Endothelial cell of umbilical vein (primary cell): ENCODE measurements around the gene SYN1.

Experiments used
- CTCF ChIP-seq, 2 donors: IDR thresholded peaks; 1 replicate in 1 of 2; 2 replicates in 1 of 2; pipeline ENCODE4 v1.5.1; 2011; ENCODE audit warnings: low read length in 2 of 2, mild to moderate bottlenecking in 2 of 2, moderate library complexity in 2 of 2, control low read depth in 1 of 2, inconsistent platforms in 1 of 2, low read depth in 1 of 2; ENCODE audit not compliant: insufficient read depth in 1 of 2; ENCODE audit errors: extremely low read depth in 1 of 2
- EZH2 ChIP-seq: IDR thresholded peaks from 2 replicates; pipeline ENCODE4 v1.6.1; 2012; ENCODE audit warnings: borderline replicate concordance, low read depth, mild to moderate bottlenecking, moderate library complexity, low read length, inconsistent platforms; ENCODE audit not compliant: severe bottlenecking
- POLR2A ChIP-seq: IDR thresholded peaks from 2 replicates; pipeline ENCODE4 v1.6.1; 2012; ENCODE audit warnings: low read depth, mild to moderate bottlenecking, control low read depth, low read length
- POLR2AphosphoS5 ChIP-seq: IDR thresholded peaks from 2 replicates; pipeline ENCODE4 v1.6.1; 2012; ENCODE audit warnings: low read depth, mild to moderate bottlenecking, control low read depth, low read length, moderate library complexity; ENCODE audit not compliant: insufficient read depth

DNA sequence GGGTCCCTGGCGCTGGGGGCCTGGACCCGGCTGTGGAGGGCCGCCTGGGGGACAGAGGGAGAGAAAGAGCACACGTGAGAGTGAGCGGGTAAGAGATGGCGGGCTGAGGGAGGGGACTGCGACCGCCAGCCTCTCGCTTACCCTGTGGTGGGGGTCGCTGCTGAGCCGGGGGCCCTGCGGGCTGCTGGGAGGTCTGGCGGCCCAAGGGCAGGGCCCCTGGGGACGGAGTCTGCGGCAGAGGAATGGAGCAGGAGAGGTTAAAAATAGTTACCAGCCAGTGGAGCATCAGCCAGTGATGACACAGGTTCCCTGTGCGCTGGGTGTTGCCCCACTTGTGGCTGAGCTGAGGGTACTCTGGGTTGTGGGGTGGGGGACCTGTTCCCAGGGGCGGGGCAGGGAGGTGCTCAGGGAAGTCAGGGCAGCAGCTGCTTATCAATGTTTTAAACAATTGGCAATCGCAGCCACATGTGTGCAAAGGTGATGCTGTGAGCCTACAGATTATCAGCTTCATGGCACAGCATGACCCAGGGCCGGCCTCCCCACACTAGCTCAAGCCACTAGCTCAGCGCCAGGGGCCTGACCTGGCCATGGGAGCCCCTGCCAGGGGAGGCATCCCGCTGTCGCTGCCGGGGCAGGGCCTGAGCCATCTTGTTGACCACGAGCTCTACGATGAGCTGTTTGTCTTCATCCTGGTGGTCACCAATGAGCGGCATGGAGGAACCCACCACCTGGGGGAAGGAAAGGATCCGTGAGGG lies 44.9 kb downstream of the SYN1 start:
- TF ChIP-seq CTCF (IDR thresholded peaks at IDR 0.05; ENCODE audit: extremely low read depth in 1 of 2, insufficient read depth in 1 of 2, low read depth in 1 of 2, low read length in 2 of 2) = no peak
- no peak for TF ChIP-seq POLR2AphosphoS5
- no peak for TF ChIP-seq POLR2A
- no peak for TF ChIP-seq EZH2
